Posterior vena cava (tissue), 2 donors: Measurements from ENCODE around the gene FHIT. TPM values are rescaled to one million over a fixed set of nuclear protein-coding genes. Genes with fewer than 3 reads are reported as not detected.

ENCODE experiments used
- DNase-seq: peaks from one replicate; pipeline ENCODE4 v3.0.0-alpha.2; 2020; ENCODE audit warnings: low spot score
- intact Hi-C, 2 donors: fragments of 100-400 bp; cut with DNase I; formaldehyde crosslinking; loops; one replicate each; pipeline versions ENCODE4 v1.14.1 to v1.14.2; 2022 to 2023
- total RNA-seq, 2 donors: library from RNA; stranded (reverse); fragmentation: NEBNext Ultra II Directional; extraction: Animal tissue kit (Norgen Biotek cat#: 25700); gene quantifications; one replicate each; pipeline ENCODE4 v1.2.1, GENCODE V29; 2021
- donor health status: DM: yes; HTN: yes; CAD: no.
- donor health status: DM: yes; HTN: yes; CAD: no.

Gene FHIT
- total RNA-seq, 2 donors from 2014 or later: 6.0 to 9.2 TPM

GRCh38 chr3:60013241-60013640, 1238.0 kb downstream of the FHIT start:
- intact Hi-C loops: no loop called here
- DNase-seq: no peak

- intact Hi-C loops: no loop called here
- DNase-seq: no peak
These were observed 1240.0 kb downstream of the FHIT start for GRCh38 chr3:60011218-60011617.

GRCh38 chr3:60010781-60011180, 1240.5 kb downstream of the FHIT start:
- no peak for DNase-seq
- intact Hi-C loops: no loop called here

GRCh38 chr3:60009931-60010478, 1241.2 kb downstream of the FHIT start:
- DNase-seq: no peak
- intact Hi-C loops: no loop called here

GRCh38 chr3:60001369-60001768, 1249.9 kb downstream of the FHIT start:
- intact Hi-C loops: no loop called here
- DNase-seq: no peak

- intact Hi-C loops: no loop called here
- DNase-seq: no peak
These were observed 1250.7 kb downstream of the FHIT start for GRCh38 chr3:60000311-60001105.

- intact Hi-C loops: no loop called here
- DNase-seq: no peak
These were observed 1253.2 kb downstream of the FHIT start for GRCh38 chr3:59998058-59998457.

- DNase-seq: no peak
- intact Hi-C loops: no loop called here
These were observed 1253.7 kb downstream of the FHIT start for GRCh38 chr3:59997583-59997982.

- no peak for DNase-seq
- intact Hi-C loops: no loop called here
These were observed 1255.2 kb downstream of the FHIT start for GRCh38 chr3:59996056-59996455.

GRCh38 chr3:59995563-59995962, 1255.7 kb downstream of the FHIT start:
- no peak for DNase-seq
- intact Hi-C loops: no loop called here

- intact Hi-C loops: no loop called here
- DNase-seq: no peak
These were observed 1256.4 kb downstream of the FHIT start for GRCh38 chr3:59994732-59995304.

- intact Hi-C loops: no loop called here
- DNase-seq: no peak
These were observed 1258.7 kb downstream of the FHIT start for GRCh38 chr3:59992578-59992977.

GRCh38 chr3:59990915-59991314, 1260.3 kb downstream of the FHIT start:
- DNase-seq: no peak
- intact Hi-C loops: no loop called here

- DNase-seq: no peak
- intact Hi-C loops: no loop called here
These were observed 1268.7 kb downstream of the FHIT start for GRCh38 chr3:59982510-59982909.

- no peak for DNase-seq
- intact Hi-C loops: no loop called here
These were observed 1269.9 kb downstream of the FHIT start for GRCh38 chr3:59981377-59981776.

GRCh38 chr3:59980576-59980975, 1270.7 kb downstream of the FHIT start:
- DNase-seq: no peak
- intact Hi-C loops: no loop called here

GRCh38 chr3:59979542-59979941, 1271.7 kb downstream of the FHIT start:
- no peak for DNase-seq
- intact Hi-C loops: no loop called here

- no peak for DNase-seq
- intact Hi-C loops: no loop called here
These were observed 1272.3 kb downstream of the FHIT start for GRCh38 chr3:59978979-59979378.

- intact Hi-C loops: no loop called here
- no peak for DNase-seq
These were observed 1280.5 kb downstream of the FHIT start for GRCh38 chr3:59970796-59971195.

- intact Hi-C loops: no loop called here
- no peak for DNase-seq
These were observed 1280.9 kb downstream of the FHIT start for GRCh38 chr3:59970376-59970775.

GRCh38 chr3:59968513-59969045, 1282.7 kb downstream of the FHIT start:
- intact Hi-C loops: no loop called here
- DNase-seq: no peak
